Peyer's patch (tissue), 4 donors: ENCODE measurements around the gene ARHGAP12. TPM values are rescaled to one million over a fixed set of nuclear protein-coding genes. Genes with fewer than 3 reads are reported as not detected.

Experiments
- DNase-seq, 3 donors: peaks; one replicate each; pipeline ENCODE4 v3.0.0-alpha.2; 2017 to 2019
- H3K27ac ChIP-seq, 4 donors: fragments of 200-600 bp; sonication (generic); one replicate each; pipeline ENCODE4 v1.5.1; 2016 to 2019
- H3K27me3 ChIP-seq, 2 donors: fragments of 200-600 bp; sonication (generic); one replicate each; pipeline ENCODE4 v1.5.1; 2019
- H3K36me3 ChIP-seq, 3 donors: fragments of 200-600 bp; sonication (generic); one replicate each; pipeline ENCODE4 v1.5.1; 2016 to 2019
- H3K4me1 ChIP-seq, 4 donors: fragments of 200-600 bp; sonication (generic); one replicate each; pipeline ENCODE4 v1.5.1; 2016 to 2019
- H3K4me3 ChIP-seq, 4 donors: fragments of 200-600 bp; sonication (generic); 1 replicate in 3 of 4; 2 replicates in 1 of 4; pipeline ENCODE4 v1.5.1; 2016 to 2019; ENCODE audit warnings: mild to moderate bottlenecking in 1 of 4
- H3K9me3 ChIP-seq, 4 donors: fragments of 200-600 bp; sonication (generic); one replicate each; pipeline ENCODE4 v1.5.1; 2016 to 2019; ENCODE audit warnings: mild to moderate bottlenecking in 1 of 4
- CTCF ChIP-seq, 6 experiments: fragments of 450-650 bp in 4 of 6; fragments of 200-600 bp in 2 of 6; sonication (generic) in 1 of 6; IDR thresholded peaks; one replicate each; pipeline ENCODE4 v1.5.1; 2017 to 2019; ENCODE audit warnings: antibody characterized with exemption in 6 of 6, mild to moderate bottlenecking in 3 of 6, moderate library complexity in 1 of 6
- POLR2A ChIP-seq, 2 donors: fragments of 450-650 bp; IDR thresholded peaks; one replicate each; pipeline ENCODE4 v1.5.1; 2017; ENCODE audit warnings: antibody characterized with exemption in 2 of 2, mild to moderate bottlenecking in 2 of 2, moderate library complexity in 2 of 2
- total RNA-seq, 4 donors: library from RNA; depleted of rRNA; stranded (reverse); fragments of >200 nt; gene quantifications; one replicate each; pipeline ENCODE4 v1.1.0, GENCODE V29; 2016

ARHGAP12 gene
- total RNA-seq, 4 donors from 2014 or later: 46.7 to 56.9 (median 52.4) TPM

DNA sequence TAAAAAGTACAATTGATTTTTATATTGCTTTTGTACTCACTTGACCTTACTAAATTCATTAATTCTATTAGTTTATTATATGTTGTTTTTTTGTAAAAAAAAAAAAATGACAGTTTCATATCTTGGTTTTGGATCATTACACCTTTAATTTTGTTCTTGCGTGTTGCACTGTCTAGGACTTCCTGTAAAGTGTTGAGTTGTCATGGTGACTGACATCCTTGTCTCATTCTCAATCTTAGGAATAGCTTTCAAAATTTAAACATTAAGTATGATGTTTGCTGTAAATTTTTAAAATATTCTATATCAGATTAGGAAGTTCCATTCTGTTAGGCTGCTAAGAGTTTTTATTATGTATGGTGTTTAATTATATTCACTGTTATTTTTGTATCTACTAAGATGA is 139.1 kb downstream of the ARHGAP12 start:
- no peaks in the 10 kb centered on the region for H3K36me3 ChIP-seq
- no peaks in the 10 kb centered on the region for H3K9me3 ChIP-seq
- no peak for DNase-seq
- H3K27me3 ChIP-seq: no peaks in the 10 kb centered on the region
- H3K27ac ChIP-seq: no peak overlapping the region
- no peak overlapping the region for H3K4me3 ChIP-seq
- H3K4me1 ChIP-seq: no peaks in the 10 kb centered on the region
- TF ChIP-seq CTCF (IDR thresholded peaks at IDR 0.05) (no peak), POLR2A (IDR thresholded peaks at IDR 0.05) (no peak)

- TF ChIP-seq POLR2A (IDR thresholded peaks at IDR 0.05) (no peak), CTCF (IDR thresholded peaks at IDR 0.05) (no peak)
- no peak overlapping the region for H3K27ac ChIP-seq
- H3K27me3 ChIP-seq: no peaks in the 10 kb centered on the region
- no peaks in the 10 kb centered on the region for H3K9me3 ChIP-seq
- H3K4me1 ChIP-seq: no peaks in the 10 kb centered on the region
- DNase-seq: no peak
- no peaks in the 10 kb centered on the region for H3K36me3 ChIP-seq
- no peak overlapping the region for H3K4me3 ChIP-seq
These were observed 145.9 kb downstream of the ARHGAP12 start for GRCh38 chr10:31782701-31783100.

- DNase-seq: no peak
- Histone ChIP-seq H3K36me3 (no peaks in the 10 kb centered on the region), H3K27ac (no peak overlapping the region), H3K4me1 (no peaks in the 10 kb centered on the region), H3K9me3 (no peaks in the 10 kb centered on the region), H3K27me3 (no peaks in the 10 kb centered on the region), H3K4me3 (no peak overlapping the region)
- TF ChIP-seq CTCF (IDR thresholded peaks at IDR 0.05): no peak
- TF ChIP-seq POLR2A (IDR thresholded peaks at IDR 0.05): no peak
These were observed 147.9 kb downstream of the ARHGAP12 start for GRCh38 chr10:31780717-31781116.

- Histone ChIP-seq H3K9me3 (no peaks in the 10 kb centered on the region), H3K4me1 (no peaks in the 10 kb centered on the region), H3K36me3 (no peaks in the 10 kb centered on the region), H3K27me3 (no peaks in the 10 kb centered on the region), H3K27ac (no peak overlapping the region), H3K4me3 (no peak overlapping the region)
- no peak for TF ChIP-seq CTCF (IDR thresholded peaks at IDR 0.05)
- TF ChIP-seq POLR2A (IDR thresholded peaks at IDR 0.05): no peak
- no peak for DNase-seq
These were observed 150.0 kb downstream of the ARHGAP12 start for GRCh38 chr10:31778627-31779026.

GRCh38 chr10:31776159-31776558 is 152.5 kb downstream of the ARHGAP12 start:
- Histone ChIP-seq H3K4me1 (no peaks in the 10 kb centered on the region), H3K27me3 (no peaks in the 10 kb centered on the region), H3K36me3 (no peaks in the 10 kb centered on the region), H3K9me3 (no peaks in the 10 kb centered on the region), H3K27ac (no peak overlapping the region), H3K4me3 (no peak overlapping the region)
- no peak for DNase-seq
- no peak for TF ChIP-seq POLR2A (IDR thresholded peaks at IDR 0.05)
- TF ChIP-seq CTCF (IDR thresholded peaks at IDR 0.05): no peak
